ENCODE measurements around the gene OR12D1. TPM values are rescaled to one million over a fixed set of nuclear protein-coding genes. Genes with fewer than 3 reads are reported as not detected.

Gene OR12D1
- total and polyA plus RNA-seq, 8 donors, result not detected

Other genes with a start within 250 kb of the OR12D1 start
- gene OR2J2, start 244.0 kb upstream of the OR12D1 start, total RNA-seq, result not detected
- not detected for gene OR2J2, start 244.0 kb upstream of the OR12D1 start, polyA plus RNA-seq
- not detected for gene OR14J1, start 113.2 kb upstream of the OR12D1 start, total RNA-seq
- gene OR14J1, start 113.2 kb upstream of the OR12D1 start, polyA plus RNA-seq, result not detected
- not detected for gene OR5V1, start 46.1 kb upstream of the OR12D1 start, total RNA-seq
- not detected for gene OR5V1, start 46.1 kb upstream of the OR12D1 start, polyA plus RNA-seq
- not detected for gene OR12D3, start 39.6 kb upstream of the OR12D1 start, total RNA-seq
- not detected for gene OR12D3, start 39.6 kb upstream of the OR12D1 start, polyA plus RNA-seq
- gene OR12D2, start 19.3 kb upstream of the OR12D1 start, total RNA-seq, result not detected
- gene OR12D2, start 19.3 kb upstream of the OR12D1 start, polyA plus RNA-seq, result not detected
- gene OR10C1, start 24.4 kb downstream of the OR12D1 start, total RNA-seq, result not detected
- gene OR10C1, start 24.4 kb downstream of the OR12D1 start, polyA plus RNA-seq, result not detected
- gene OR11A1, start 42.1 kb downstream of the OR12D1 start, total RNA-seq, result not detected
- gene OR11A1, start 42.1 kb downstream of the OR12D1 start, polyA plus RNA-seq, result not detected
- gene OR2H1, start 42.2 kb downstream of the OR12D1 start, total RNA-seq, result not detected
- not detected for gene OR2H1, start 42.2 kb downstream of the OR12D1 start, polyA plus RNA-seq
- gene MAS1L, start 73.0 kb downstream of the OR12D1 start, total RNA-seq, result not detected
- gene MAS1L, start 73.0 kb downstream of the OR12D1 start, polyA plus RNA-seq, result not detected
- 100 to 1,000 TPM in 2 of 6 donors, 1 to 10 TPM in 3, under 1 TPM in 1; 0.66 to 331 (median 6.3) TPM for gene UBD, start 144.8 kb downstream of the OR12D1 start, total RNA-seq
- gene UBD, start 144.8 kb downstream of the OR12D1 start, polyA plus RNA-seq, result 10 to 100 TPM in 1 of 2 donors, 1 to 10 TPM in 1; 4.4 to 32.2 TPM
- not detected for gene OR2H2, start 170.2 kb downstream of the OR12D1 start, total RNA-seq
- not detected for gene OR2H2, start 170.2 kb downstream of the OR12D1 start, polyA plus RNA-seq
- gene GABBR1, start 218.3 kb downstream of the OR12D1 start, total RNA-seq, result 10 to 100 TPM in 1 of 6 donors, 1 to 10 TPM in 5; 5.2 to 21.1 (median 7.5) TPM
- gene GABBR1, start 218.3 kb downstream of the OR12D1 start, polyA plus RNA-seq, result 10 to 100 TPM; 24.1 to 26.7 TPM
- not detected for gene MOG, start 242.2 kb downstream of the OR12D1 start, total RNA-seq
- not detected for gene MOG, start 242.2 kb downstream of the OR12D1 start, polyA plus RNA-seq

All from pancreas (tissue), 8 donors.